ENCODE measurements around the gene PURA.
A peak's percentile ranks its signal among the peaks of the same experiment; 100 is the strongest.

Gene PURA

GRCh38 chr5:140159014-140159927 lies 45.4 kb downstream of the PURA start:
- DNase-seq (ENCODE audit: low spot score), result no peak

GRCh38 chr5:140162275-140162674 lies 48.4 kb downstream of the PURA start:
- no peak for DNase-seq (ENCODE audit: low spot score)

- DNase-seq (ENCODE audit: low spot score), result no peak
These were observed 48.9 kb downstream of the PURA start for GRCh38 chr5:140162781-140163180.

- no peak for DNase-seq (ENCODE audit: low spot score)
These were observed 51.4 kb downstream of the PURA start for GRCh38 chr5:140165101-140165922.

- DNase-seq (ENCODE audit: low spot score), result no peak
These were observed 52.0 kb downstream of the PURA start for GRCh38 chr5:140165923-140166270.

GRCh38 chr5:140166911-140167310 lies 53.0 kb downstream of the PURA start:
- no peak for DNase-seq (ENCODE audit: low spot score)

- no peak for DNase-seq (ENCODE audit: low spot score)
These were observed 54.5 kb downstream of the PURA start for GRCh38 chr5:140168371-140168770.

GRCh38 chr5:140169410-140169809 lies 55.5 kb downstream of the PURA start:
- no peak for DNase-seq (ENCODE audit: low spot score)

- DNase-seq (ENCODE audit: low spot score), result no peak
These were observed 58.6 kb downstream of the PURA start for GRCh38 chr5:140172483-140172882.

GRCh38 chr5:140174014-140174413 lies 60.1 kb downstream of the PURA start:
- DNase-seq (ENCODE audit: low spot score), result no peak

GRCh38 chr5:140174465-140175366 lies 60.8 kb downstream of the PURA start, which contains the start of gene CYSTM1:
CYSTM1 (plus strand) TSS chr5:140175188; CDS start chr5:140194466, 19,278 bp downstream.
- peak; percentile 97 for DNase-seq (ENCODE audit: low spot score)

Data from left forelimb (tissue), 1 donor.